ENCODE measurements around the gene NUDT1. TPM values are rescaled to one million over a fixed set of nuclear protein-coding genes. Genes with fewer than 3 reads are reported as not detected.

NUDT1 gene
- total RNA-seq, 6 donors from 2014 or later, result 6.3 to 23.2 (median 13.9) TPM

GRCh38 chr7:2210551-2211258 is 31.3 kb upstream of the NUDT1 start:
- no peaks in the 10 kb centered on the region for H3K27me3 ChIP-seq
- TF ChIP-seq POLR2AphosphoS5 (IDR thresholded peaks at IDR 0.05) (no peak), POLR2A (IDR thresholded peaks at IDR 0.05) (no peak), CTCF (IDR thresholded peaks at IDR 0.05) (no peak), EP300 (IDR thresholded peaks at IDR 0.05) (no peak)
- H3K9me3 ChIP-seq, result no peaks in the 10 kb centered on the region
- H3K4me1 ChIP-seq, result peaks cover 0 to 4% (median 0%) of the 10 kb centered on the region in 4 donors
- H3K36me3 ChIP-seq, result peaks cover 13 to 73% (median 53%) of the 10 kb centered on the region in 4 donors
- no peak for ATAC-seq (ENCODE audit: low FRiP score in 2 of 2)
- no peak overlapping the region for H3K27ac ChIP-seq
- 92 to 98% methylated on average over 11 to 26 of the region's 30 CpGs for WGBS, 2 donors
- DNase-seq, result peak in 1 of 2 donors; percentile 43
- no peak overlapping the region for H3K4me3 ChIP-seq

GRCh38 chr7:2211259-2211880 is 30.7 kb upstream of the NUDT1 start:
- H3K27ac ChIP-seq, result no peak overlapping the region
- ATAC-seq (ENCODE audit: low FRiP score in 2 of 2) (no peak), DNase-seq (peak in 1 of 2 donors; percentile 54)
- WGBS, 2 donors, result 85 to 90% methylated on average over 11 to 14 of the region's 15 CpGs
- no peak overlapping the region for H3K4me3 ChIP-seq
- peaks cover 0 to 4% (median 0%) of the 10 kb centered on the region in 4 donors for H3K4me1 ChIP-seq
- peaks cover 16 to 79% (median 60%) of the 10 kb centered on the region in 4 donors for H3K36me3 ChIP-seq
- H3K9me3 ChIP-seq, result no peaks in the 10 kb centered on the region
- no peaks in the 10 kb centered on the region for H3K27me3 ChIP-seq
- TF ChIP-seq POLR2AphosphoS5 (IDR thresholded peaks at IDR 0.05) (no peak), EP300 (IDR thresholded peaks at IDR 0.05) (no peak), POLR2A (IDR thresholded peaks at IDR 0.05) (no peak), CTCF (IDR thresholded peaks at IDR 0.05) (no peak)

GRCh38 chr7:2211926-2212325 is 30.1 kb upstream of the NUDT1 start:
- Histone ChIP-seq H3K27ac (no peak overlapping the region), H3K9me3 (no peaks in the 10 kb centered on the region), H3K27me3 (no peaks in the 10 kb centered on the region), H3K4me3 (no peak overlapping the region), H3K36me3 (peaks cover 18 to 85% (median 65%) of the 10 kb centered on the region in 4 donors), H3K4me1 (peaks cover 0 to 4% (median 0%) of the 10 kb centered on the region in 4 donors)
- WGBS, 2 donors, result 96 to 97% methylated on average over 11 of the region's 13 CpGs
- ATAC-seq (ENCODE audit: low FRiP score in 2 of 2) (no peak), DNase-seq (peak in 1 of 2 donors; percentile 55)
- no peak for TF ChIP-seq EP300 (IDR thresholded peaks at IDR 0.05)

GRCh38 chr7:2212906-2213305 is 29.1 kb upstream of the NUDT1 start:
- Histone ChIP-seq H3K9me3 (no peaks in the 10 kb centered on the region), H3K27me3 (no peaks in the 10 kb centered on the region), H3K36me3 (peaks cover 25 to 86% (median 70%) of the 10 kb centered on the region in 4 donors), H3K27ac (no peak overlapping the region), H3K4me3 (no peak overlapping the region), H3K4me1 (peaks cover 0 to 4% (median 0%) of the 10 kb centered on the region in 4 donors)
- TF ChIP-seq CTCF (IDR thresholded peaks at IDR 0.05), result no peak
- no peak for TF ChIP-seq POLR2AphosphoS5 (IDR thresholded peaks at IDR 0.05)
- TF ChIP-seq EP300 (IDR thresholded peaks at IDR 0.05), result no peak
- no peak for TF ChIP-seq POLR2A (IDR thresholded peaks at IDR 0.05)
- WGBS, 2 donors, result 96 to 99% methylated on average over 9 to 10 of the region's 10 CpGs
- DNase-seq, result no peak
- no peak for ATAC-seq (ENCODE audit: low FRiP score in 2 of 2)

- H3K4me3 ChIP-seq, result no peak overlapping the region
- no peaks in the 10 kb centered on the region for H3K27me3 ChIP-seq
- WGBS, 2 donors, result 94% methylated on average over 14 to 15 of the region's 15 CpGs
- ATAC-seq (ENCODE audit: low FRiP score in 2 of 2), result no peak
- peaks cover 0 to 4% (median 0%) of the 10 kb centered on the region in 4 donors for H3K4me1 ChIP-seq
- TF ChIP-seq POLR2A (IDR thresholded peaks at IDR 0.05) (no peak), POLR2AphosphoS5 (IDR thresholded peaks at IDR 0.05) (no peak), EP300 (IDR thresholded peaks at IDR 0.05) (no peak), CTCF (IDR thresholded peaks at IDR 0.05) (no peak)
- peaks cover 25 to 87% (median 72%) of the 10 kb centered on the region in 4 donors for H3K36me3 ChIP-seq
- no peaks in the 10 kb centered on the region for H3K9me3 ChIP-seq
- DNase-seq, result no peak
- no peak overlapping the region for H3K27ac ChIP-seq
These were observed 28.3 kb upstream of the NUDT1 start for GRCh38 chr7:2213551-2214215.

Data from upper lobe of left lung (tissue), 6 donors.